GM12891 (cell line): ENCODE data around the gene AATK.
A peak's percentile ranks its signal among the peaks of the same experiment; 100 is the strongest.
"Not testable (repeated sequence)": the region's sequence is repeated elsewhere in the genome, so short reads cannot be mapped to it uniquely, and the experiment has no call there.

Experiments used
- DNase-seq: peaks from one replicate; pipeline ENCODE4 v3.0.0; 2011; ENCODE audit warnings: low spot score; ENCODE audit not compliant: insufficient read length
- FAIRE-seq: peaks from 2 replicates; lab custom pipeline; 2011; peaks lifted over from hg19 to GRCh38; lab: Jason Lieb, UNC
- PAX5 ChIP-seq: IDR thresholded peaks from 2 replicates; pipeline ENCODE4 v1.6.1; 2011; ENCODE audit warnings: low read length, moderate library complexity, mild to moderate bottlenecking; ENCODE audit not compliant: insufficient read depth, severe bottlenecking
- POLR2A ChIP-seq: IDR thresholded peaks from 2 replicates; pipeline ENCODE4 v1.6.1; 2011; ENCODE audit warnings: low read depth, low read length, control low read depth
- POLR2AphosphoS5 ChIP-seq: IDR thresholded peaks from 2 replicates; pipeline ENCODE4 v1.6.1; 2011; ENCODE audit warnings: low read depth, low read length, control low read depth
- POU2F2 ChIP-seq: IDR thresholded peaks from 2 replicates; pipeline ENCODE4 v1.6.1; 2011; ENCODE audit warnings: low read depth, mild to moderate bottlenecking, control low read depth, low read length, moderate library complexity
- SPI1 ChIP-seq: IDR thresholded peaks from 2 replicates; pipeline ENCODE4 v1.6.1; 2011; ENCODE audit warnings: low read depth, low read length, control low read depth
- TAF1 ChIP-seq: IDR thresholded peaks from 2 replicates; pipeline ENCODE4 v1.6.1; 2011; ENCODE audit warnings: low read depth, low read length, control low read depth

AATK gene

GRCh38 chr17:81157848-81158687 lies 8.0 kb downstream of the AATK start:
- TF ChIP-seq POU2F2 = no peak
- TF ChIP-seq SPI1 = no peak
- TF ChIP-seq TAF1 = no peak
- TF ChIP-seq POLR2AphosphoS5 = no peak
- no peak for TF ChIP-seq POLR2A
- no peak for FAIRE-seq
- no peak for DNase-seq

DNA sequence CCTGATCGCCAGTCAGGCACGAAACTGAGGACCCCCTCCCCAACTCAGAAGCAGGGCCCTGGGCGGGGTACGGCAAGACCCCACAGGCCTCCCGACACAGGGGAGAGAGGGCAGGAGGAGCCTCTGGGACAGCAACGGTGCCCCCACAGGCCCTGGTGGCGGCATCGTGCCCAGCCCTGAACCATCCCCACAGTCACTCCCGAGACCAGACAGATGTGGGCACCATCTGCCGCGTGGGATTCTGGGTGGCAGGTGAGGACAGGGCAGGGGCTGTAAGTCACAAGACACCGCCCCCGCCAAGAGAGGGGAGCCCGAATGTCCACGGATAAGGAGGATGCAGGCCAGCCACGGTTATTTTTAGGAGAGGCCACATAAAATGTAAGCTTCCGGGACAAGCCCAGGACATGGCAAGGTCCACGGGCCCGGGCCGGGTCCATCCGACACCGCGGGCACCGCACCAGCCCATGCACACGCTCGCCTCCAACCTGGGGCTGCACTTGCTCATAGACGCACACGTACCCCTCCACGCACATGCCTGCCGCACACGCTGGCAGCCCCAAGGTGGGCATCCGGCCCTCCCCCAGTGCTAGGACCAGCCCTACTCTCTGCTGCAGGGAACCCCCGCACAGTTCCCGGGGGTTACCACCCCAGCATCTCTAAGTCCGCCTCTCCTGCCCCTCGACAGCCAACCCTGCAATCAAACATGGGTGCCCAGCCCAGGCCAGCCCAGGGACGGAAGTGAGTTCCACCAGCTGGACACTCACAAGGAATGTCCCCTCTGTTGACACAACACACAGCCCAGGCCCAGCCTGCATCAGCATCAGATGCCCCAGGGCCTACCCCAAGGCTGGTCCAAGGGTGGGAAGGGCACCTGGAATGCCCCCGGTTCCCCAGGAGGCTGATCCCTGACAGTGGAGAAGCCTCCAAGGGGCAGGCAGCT lies 8.9 kb downstream of the AATK start:
- DNase-seq (no peak), FAIRE-seq (no peak)
- TF ChIP-seq PAX5 (no peak), POLR2AphosphoS5 (no peak), POLR2A (no peak), SPI1 (no peak), POU2F2 (no peak), TAF1 (no peak)

DNA sequence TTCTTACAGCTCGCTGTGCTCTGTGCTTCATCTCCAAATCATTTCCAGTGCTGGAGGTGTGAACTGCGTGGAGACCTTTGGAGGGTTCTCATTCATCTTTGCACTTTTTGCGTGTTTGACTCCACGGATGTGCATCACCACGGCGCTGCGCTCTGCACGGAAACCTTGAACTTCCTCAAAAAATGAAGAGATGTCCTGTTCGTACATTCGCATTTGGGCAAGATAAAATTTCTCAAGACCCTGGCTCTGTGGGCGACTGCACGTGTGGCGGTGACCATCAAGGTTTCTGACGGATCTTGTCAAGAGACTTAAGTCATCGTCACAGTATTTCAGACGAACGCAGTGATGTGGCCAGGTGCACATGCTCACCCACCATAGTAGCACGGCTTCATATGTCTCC lies 11.1 kb downstream of the AATK start:
- TF ChIP-seq SPI1 (no peak), PAX5 (no peak), POLR2AphosphoS5 (no peak), POU2F2 (no peak), TAF1 (no peak), POLR2A (no peak)
- DNase-seq (no peak), FAIRE-seq (no peak)

GRCh38 chr17:81154016-81154415 lies 12.0 kb downstream of the AATK start:
- not testable (repeated sequence) for DNase-seq, FAIRE-seq

DNA sequence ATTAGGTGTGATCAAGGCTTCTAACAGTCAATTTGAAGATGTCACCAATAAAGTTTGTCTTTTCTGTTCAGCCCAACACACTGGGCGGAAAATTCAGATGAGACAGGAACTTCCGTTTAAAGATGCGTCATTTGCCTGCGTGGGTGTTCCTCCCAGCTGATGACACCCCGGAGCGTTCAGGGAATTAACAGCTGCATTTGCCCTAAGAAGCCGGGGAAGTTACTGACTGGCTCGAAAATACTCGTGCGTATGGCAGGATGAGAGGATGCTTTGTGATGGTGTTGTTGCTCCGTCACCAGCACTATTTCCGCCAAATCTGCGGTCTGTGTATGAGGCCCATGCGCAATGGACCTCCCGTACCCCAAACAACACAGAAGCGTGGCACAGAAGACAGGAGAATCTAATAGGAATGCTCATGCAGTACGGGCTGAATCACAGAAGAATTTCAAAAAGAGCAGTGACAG lies 12.6 kb downstream of the AATK start:
- DNase-seq (no peak), FAIRE-seq (peak; percentile 80)
- TF ChIP-seq POLR2AphosphoS5 (no peak), TAF1 (no peak), POLR2A (no peak), PAX5 (no peak), SPI1 (no peak), POU2F2 (no peak)

DNA sequence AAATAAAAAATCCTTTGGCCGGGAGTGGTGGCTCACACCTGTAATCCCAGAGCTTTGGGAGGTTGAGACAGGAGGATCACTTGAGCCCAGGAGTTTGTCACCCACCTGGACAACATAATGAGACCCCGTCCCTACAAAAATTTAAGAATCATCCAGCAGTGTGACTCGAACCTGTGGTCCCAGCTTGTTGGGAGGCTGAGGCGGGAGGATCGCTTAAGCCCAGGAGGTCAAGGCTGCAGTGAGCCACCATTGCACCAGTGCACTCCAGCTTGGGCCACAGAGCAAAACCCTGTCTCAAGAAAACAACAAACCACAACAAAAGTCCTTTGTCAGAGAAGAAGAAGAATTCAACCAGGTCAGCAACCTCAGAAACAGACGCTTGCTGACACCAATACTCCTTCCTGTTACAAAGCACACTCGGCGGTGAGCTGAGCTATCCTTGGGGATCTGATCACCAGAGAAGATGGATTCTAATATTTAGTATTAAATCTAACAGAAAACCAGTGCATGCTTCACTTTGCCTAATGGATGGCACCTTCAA lies 13.7 kb downstream of the AATK start:
- no peak for DNase-seq
- TF ChIP-seq PAX5 (no peak), TAF1 (no peak), POLR2AphosphoS5 (no peak), POLR2A (no peak), POU2F2 (no peak), SPI1 (no peak)
- FAIRE-seq = no peak

DNA sequence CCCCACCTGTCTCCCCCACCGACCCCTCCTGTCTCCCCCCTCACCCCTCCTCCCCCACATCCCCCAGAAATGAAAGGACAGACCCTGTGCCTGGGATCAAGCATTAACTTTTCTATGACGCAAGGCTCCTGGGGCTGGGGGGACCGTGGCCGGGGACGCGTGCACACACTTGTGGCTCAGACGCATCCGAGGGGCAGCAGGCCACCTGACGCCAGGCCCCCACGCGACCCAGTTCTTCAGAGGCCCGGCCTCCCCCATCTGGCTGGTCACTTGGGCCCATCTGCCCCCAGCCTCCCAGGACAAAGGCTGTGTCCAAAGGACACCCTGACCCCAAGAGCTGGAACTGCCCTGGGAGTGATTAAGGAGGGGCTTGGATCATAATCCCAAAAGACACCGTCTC lies 14.7 kb downstream of the AATK start:
- DNase-seq (no peak), FAIRE-seq (no peak)
- no peak for TF ChIP-seq POU2F2
- no peak for TF ChIP-seq POLR2A
- TF ChIP-seq POLR2AphosphoS5 = no peak

GRCh38 chr17:81150377-81151077 lies 15.5 kb downstream of the AATK start:
- FAIRE-seq (no peak), DNase-seq (no peak)
- TF ChIP-seq POLR2AphosphoS5 (no peak), POLR2A (no peak), POU2F2 (no peak), SPI1 (no peak), TAF1 (no peak), PAX5 (no peak)

- no peak for DNase-seq
- FAIRE-seq = no peak
Observed at GRCh38 chr17:81148986-81149533, 17.0 kb downstream of the AATK start.

More at GRCh38 chr17:81148986-81149533, 17.0 kb downstream of the AATK start:
- TF ChIP-seq PAX5 (no peak), POLR2AphosphoS5 (no peak), SPI1 (no peak), POLR2A (no peak), POU2F2 (no peak), TAF1 (no peak)
